Spleen (tissue), 11 donors: ENCODE results near the gene ASPDH. TPM values are rescaled to one million over a fixed set of nuclear protein-coding genes. Genes with fewer than 3 reads are reported as not detected.

Experiments
- DNase-seq: peaks from one replicate; pipeline ENCODE4 v3.0.0-alpha.2; 2020
- H3K27ac ChIP-seq, 8 donors: fragments of 200-600 bp; sonication (generic) in 7 of 8; 1 replicate in 4 of 8; 2 replicates in 4 of 8; pipeline versions ENCODE4 v1.5.0 to v1.8.0; 2016 to 2021; ENCODE audit warnings: inconsistent platforms in 4 of 8, mild to moderate bottlenecking in 4 of 8, moderate library complexity in 1 of 8
- H3K27me3 ChIP-seq, 7 donors: fragments of 200-600 bp; sonication (generic) in 6 of 7; replicated peaks in 1 of 7; 1 replicate in 4 of 7; 2 replicates in 3 of 7; pipeline versions ENCODE4 v1.5.0 to v1.8.0; 2016 to 2021; ENCODE audit warnings: inconsistent platforms in 3 of 7, mild to moderate bottlenecking in 1 of 7
- H3K36me3 ChIP-seq, 6 donors: fragments of 200-600 bp; sonication (generic) in 5 of 6; 1 replicate in 4 of 6; 2 replicates in 2 of 6; pipeline versions ENCODE4 v1.5.0 to v1.8.0; 2016 to 2021; ENCODE audit warnings: inconsistent platforms in 2 of 6
- H3K4me1 ChIP-seq, 6 donors: fragments of 200-600 bp; sonication (generic) in 5 of 6; 1 replicate in 3 of 6; 2 replicates in 3 of 6; pipeline versions ENCODE4 v1.5.0 to v1.8.0; 2016 to 2021; ENCODE audit warnings: inconsistent platforms in 3 of 6
- H3K4me3 ChIP-seq, 8 donors: fragments of 200-600 bp; sonication (generic) in 7 of 8; 1 replicate in 4 of 8; 2 replicates in 4 of 8; pipeline versions ENCODE4 v1.5.0 to v1.8.0; 2016 to 2021; ENCODE audit warnings: inconsistent platforms in 4 of 8, mild to moderate bottlenecking in 4 of 8, moderate library complexity in 2 of 8
- H3K9me3 ChIP-seq, 8 donors: fragments of 200-600 bp; sonication (generic) in 7 of 8; 1 replicate in 4 of 8; 2 replicates in 4 of 8; pipeline versions ENCODE4 v1.5.0 to v1.8.0; 2016 to 2021; ENCODE audit warnings: inconsistent platforms in 4 of 8
- CTCF ChIP-seq, 11 experiments: fragments of 200-600 bp in 7 of 11; fragments of 450-650 bp in 4 of 11; sonication (generic) in 4 of 11; IDR thresholded peaks in 8 of 11; conservative IDR thresholded peaks in 3 of 11; 1 replicate in 7 of 11; 2 replicates in 4 of 11; pipeline versions ENCODE4 v1.4.0 to v1.8.0; 2016 to 2021; ENCODE audit warnings: antibody characterized with exemption in 11 of 11, inconsistent platforms in 4 of 11, mild to moderate bottlenecking in 1 of 11
- POLR2A ChIP-seq, 3 donors: fragments of 450-650 bp; IDR thresholded peaks; one replicate each; pipeline ENCODE4 v1.5.1; 2017; ENCODE audit warnings: antibody characterized with exemption in 3 of 3, mild to moderate bottlenecking in 1 of 3
- POLR2AphosphoS5 ChIP-seq, 3 donors: sonication (generic); formaldehyde crosslinking; IDR thresholded peaks; one replicate each; pipeline ENCODE4 v1.5.1; 2017; ENCODE audit warnings: antibody characterized with exemption in 3 of 3
- WGBS, 5 donors: extraction: QIAGEN DNeasy Blood & Tissue Kit in 3 of 5; methylation state at CpG; one replicate each; pipeline versions ENCODE4 v1.1.5 to v1.1.7; 2013 to 2018; 5-methylcytosine and 5-hydroxymethylcytosine counted together
- intact Hi-C: fragments of 100-400 bp; cut with DNase I; formaldehyde crosslinking; loops from one replicate; pipeline ENCODE4 v1.15.0; 2023; ENCODE audit warnings: low total_unique reads
- polyA plus RNA-seq, 3 donors: library from polyadenylated mRNA; stranded (reverse); fragments of 200-250 nt; gene quantifications; one replicate each; pipeline ENCODE4 v1.2.1, GENCODE V29; 2013
- total RNA-seq, 7 donors: library from RNA; depleted of rRNA in 3 of 7; stranded (reverse); fragments of >200 nt in 3 of 7; fragmentation: NEBNext Ultra II Directional in 4 of 7; extraction: Animal tissue kit (Norgen Biotek cat#: 25700) in 4 of 7; gene quantifications; one replicate each; pipeline versions ENCODE4 v1.1.0 to v1.2.1, GENCODE V29; 2016 to 2021
- donor health status: healthy with polysubstance abuse.
- donor health status: DM: no; HTN: no; CAD: no; lungs with moderate emphysema.
- donor health status: DM: no; HTN: no; CAD: no.
- donor health status: Bipolar disorder and iron deficiency.
- donor health status: healthy.
- donor health status: DM: no; HTN: no; CAD: no.
- donor health status: DM: yes; HTN: yes; CAD: no.

The ASPDH gene
- total and polyA plus RNA-seq, 10 donors = not detected

- intact Hi-C loops = no loop called here
- WGBS, 5 donors = 73 to 86% (median 77%) methylated on average over 11 to 18 of the region's 18 CpGs
Measured at GRCh38 chr19:50547385-50548190, 33.9 kb upstream of the ASPDH start.

GRCh38 chr19:50546527-50547221 is 33.0 kb upstream of the ASPDH start:
- Histone ChIP-seq H3K27me3 (peaks cover 0 to 44% (median 2%) of the 10 kb centered on the region in 7 donors), H3K4me3 (no peak overlapping the region), H3K36me3 (no peaks in the 10 kb centered on the region), H3K27ac (no peak overlapping the region), H3K4me1 (no peaks in the 10 kb centered on the region), H3K9me3 (no peaks in the 10 kb centered on the region)
- WGBS, 5 donors = 81 to 86% (median 84%) methylated on average over 29 of the region's 29 CpGs
- DNase-seq = no peak
- no peak for TF ChIP-seq POLR2AphosphoS5 (IDR thresholded peaks at IDR 0.05)
- no peak for TF ChIP-seq POLR2A (IDR thresholded peaks at IDR 0.05)
- no peak for TF ChIP-seq CTCF (IDR thresholded peaks at IDR 0.05 in 8 of 11, conservative IDR thresholded peaks at IDR 0.05 in 3 of 11)
- intact Hi-C loops = no loop called here

More at GRCh38 chr19:50547385-50548190, 33.9 kb upstream of the ASPDH start:
- DNase-seq = no peak
- Histone ChIP-seq H3K4me1 (no peaks in the 10 kb centered on the region), H3K27me3 (peaks cover 0 to 53% (median 9%) of the 10 kb centered on the region in 7 donors), H3K27ac (no peak overlapping the region), H3K36me3 (no peaks in the 10 kb centered on the region), H3K9me3 (no peaks in the 10 kb centered on the region), H3K4me3 (no peak overlapping the region)
- TF ChIP-seq CTCF (IDR thresholded peaks at IDR 0.05 in 8 of 11, conservative IDR thresholded peaks at IDR 0.05 in 3 of 11) (no peak), POLR2AphosphoS5 (IDR thresholded peaks at IDR 0.05) (no peak), POLR2A (IDR thresholded peaks at IDR 0.05) (no peak)

- 85 to 93% (median 89%) methylated on average over 20 to 21 of the region's 21 CpGs for WGBS, 5 donors
- no peak for DNase-seq
- Histone ChIP-seq H3K9me3 (no peaks in the 10 kb centered on the region), H3K4me1 (no peaks in the 10 kb centered on the region), H3K4me3 (no peak overlapping the region), H3K27ac (no peak overlapping the region), H3K36me3 (no peaks in the 10 kb centered on the region), H3K27me3 (peaks cover 0 to 35% (median 0%) of the 10 kb centered on the region in 7 donors)
- TF ChIP-seq POLR2A (IDR thresholded peaks at IDR 0.05) = no peak
- TF ChIP-seq POLR2AphosphoS5 (IDR thresholded peaks at IDR 0.05) = no peak
- TF ChIP-seq CTCF (IDR thresholded peaks at IDR 0.05 in 8 of 11, conservative IDR thresholded peaks at IDR 0.05 in 3 of 11) = no peak
- intact Hi-C loops = no loop called here
Measured at GRCh38 chr19:50542943-50543342, 29.2 kb upstream of the ASPDH start.

- Histone ChIP-seq H3K27ac (no peak overlapping the region), H3K9me3 (peaks cover 0 to 14% (median 11%) of the 10 kb centered on the region in 8 donors), H3K4me3 (no peak overlapping the region), H3K27me3 (peaks cover 0 to 43% (median 5%) of the 10 kb centered on the region in 7 donors), H3K36me3 (no peaks in the 10 kb centered on the region), H3K4me1 (no peaks in the 10 kb centered on the region)
- peak; percentile 84 for DNase-seq
- WGBS, 5 donors = 16 to 20% (median 19%) methylated on average over 15 of the region's 15 CpGs
- TF ChIP-seq CTCF (IDR thresholded peaks at IDR 0.05 in 8 of 11, conservative IDR thresholded peaks at IDR 0.05 in 3 of 11) = peak in 9 of 11 experiments; percentile 32 to 70 (median 54)
- no peak for TF ChIP-seq POLR2A (IDR thresholded peaks at IDR 0.05)
- intact Hi-C loops = no loop called here
Measured at GRCh38 chr19:50537769-50538230, 24.1 kb upstream of the ASPDH start.
